Breast epithelium (tissue), 3 donors: ENCODE measurements around the gene PRSS36.

Experiments
- CTCF ChIP-seq, 3 donors: fragments of 450-650 bp; IDR thresholded peaks; one replicate each; pipeline ENCODE4 v1.5.1; 2016 to 2017; ENCODE audit warnings: antibody characterized with exemption in 3 of 3, mild to moderate bottlenecking in 3 of 3, moderate library complexity in 3 of 3
- POLR2A ChIP-seq: fragments of 450-650 bp; IDR thresholded peaks from one replicate; pipeline ENCODE4 v1.6.1; 2016; ENCODE audit warnings: antibody characterized with exemption, mild to moderate bottlenecking, moderate library complexity
- POLR2AphosphoS5 ChIP-seq, 3 donors: sonication (generic); formaldehyde crosslinking; IDR thresholded peaks; one replicate each; pipeline ENCODE4 v1.6.1; 2017; ENCODE audit warnings: antibody characterized with exemption in 3 of 3

- TF ChIP-seq POLR2A (no peak), CTCF (IDR thresholded peaks at IDR 0.05) (no peak), POLR2AphosphoS5 (IDR thresholded peaks at IDR 0.05) (no peak)
Measured at GRCh38 chr16:31179219-31179746, 29.4 kb upstream of the PRSS36 start.
